ENCODE data around the gene VAV2.

The VAV2 gene

DNA sequence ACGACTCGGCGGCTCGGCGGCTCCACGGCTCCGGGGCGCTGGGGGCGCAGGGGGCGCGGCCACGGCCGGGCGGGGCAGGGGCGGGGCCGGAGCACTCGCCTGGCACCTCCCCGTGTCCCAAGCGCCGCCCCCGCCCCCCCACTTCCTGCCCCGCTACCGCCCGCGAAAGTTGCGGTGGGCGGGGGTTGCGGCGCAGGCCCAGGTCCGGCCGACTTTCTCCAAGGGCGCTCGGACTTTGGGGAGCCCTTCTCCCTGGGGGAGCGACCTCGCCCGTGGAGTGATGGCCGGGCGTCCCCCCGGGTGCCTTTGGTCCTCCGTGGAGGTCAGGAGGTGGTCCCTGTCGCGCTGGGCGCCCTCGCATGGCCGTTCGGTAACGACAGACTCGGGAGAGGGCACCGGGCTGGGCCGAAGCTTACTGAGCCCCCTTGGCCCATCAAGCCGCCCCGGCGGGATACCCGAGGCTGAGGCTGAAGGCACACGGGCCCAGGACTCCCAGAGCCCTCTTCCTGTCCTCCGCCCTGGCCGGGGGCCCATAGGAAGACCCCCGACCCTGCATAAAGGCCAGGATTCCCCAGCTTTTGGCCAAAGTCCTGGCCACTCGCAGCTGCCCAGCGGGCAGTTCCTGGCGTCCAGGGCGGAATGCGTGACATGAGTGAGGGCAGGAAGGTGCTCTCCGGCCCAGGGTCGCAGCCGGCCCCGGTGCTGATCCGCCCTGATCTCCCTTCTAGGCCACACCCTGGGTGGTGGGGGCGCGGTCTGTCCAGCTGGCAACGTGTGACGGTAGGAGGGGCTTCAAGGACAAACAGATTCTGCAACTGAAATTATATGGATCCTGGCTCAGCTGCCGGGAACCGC is 883 bp upstream of the VAV2 start:
- peak; percentile 78 for ATAC-seq
- TF ChIP-seq TOX (CRISPR knock-in tag; IDR thresholded peaks at IDR 0.05; ENCODE audit: borderline replicate concordance) (no peak), BACH2 (CRISPR knock-in tag; IDR thresholded peaks at IDR 0.05; ENCODE audit: borderline replicate concordance) (no peak), TCF4 (CRISPR knock-in tag; IDR thresholded peaks at IDR 0.05; ENCODE audit: borderline replicate concordance) (0 out of 2 replicates have a peak, but pooled peaks have one; percentile 18), ISL1 (CRISPR knock-in tag; IDR thresholded peaks at IDR 0.05) (no peak), RARB (CRISPR knock-in tag; IDR thresholded peaks at IDR 0.05) (no peak), ZC3H10 (CRISPR knock-in tag; IDR thresholded peaks at IDR 0.05) (no peak), ZFP30 (CRISPR knock-in tag; IDR thresholded peaks at IDR 0.05) (no peak)
- TF ChIP-seq, protein P1, sequence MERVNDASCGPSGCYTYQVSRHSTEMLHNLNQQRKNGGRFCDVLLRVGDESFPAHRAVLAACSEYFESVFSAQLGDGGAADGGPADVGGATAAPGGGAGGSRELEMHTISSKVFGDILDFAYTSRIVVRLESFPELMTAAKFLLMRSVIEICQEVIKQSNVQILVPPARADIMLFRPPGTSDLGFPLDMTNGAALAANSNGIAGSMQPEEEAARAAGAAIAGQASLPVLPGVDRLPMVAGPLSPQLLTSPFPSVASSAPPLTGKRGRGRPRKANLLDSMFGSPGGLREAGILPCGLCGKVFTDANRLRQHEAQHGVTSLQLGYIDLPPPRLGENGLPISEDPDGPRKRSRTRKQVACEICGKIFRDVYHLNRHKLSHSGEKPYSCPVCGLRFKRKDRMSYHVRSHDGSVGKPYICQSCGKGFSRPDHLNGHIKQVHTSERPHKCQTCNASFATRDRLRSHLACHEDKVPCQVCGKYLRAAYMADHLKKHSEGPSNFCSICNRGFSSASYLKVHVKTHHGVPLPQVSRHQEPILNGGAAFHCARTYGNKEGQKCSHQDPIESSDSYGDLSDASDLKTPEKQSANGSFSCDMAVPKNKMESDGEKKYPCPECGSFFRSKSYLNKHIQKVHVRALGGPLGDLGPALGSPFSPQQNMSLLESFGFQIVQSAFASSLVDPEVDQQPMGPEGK (CRISPR knock-in tag; IDR thresholded peaks at IDR 0.05; ENCODE audit: borderline replicate concordance) = no peak; the same call in 1 of the 2 replicates
- TF ChIP-seq, protein P2, sequence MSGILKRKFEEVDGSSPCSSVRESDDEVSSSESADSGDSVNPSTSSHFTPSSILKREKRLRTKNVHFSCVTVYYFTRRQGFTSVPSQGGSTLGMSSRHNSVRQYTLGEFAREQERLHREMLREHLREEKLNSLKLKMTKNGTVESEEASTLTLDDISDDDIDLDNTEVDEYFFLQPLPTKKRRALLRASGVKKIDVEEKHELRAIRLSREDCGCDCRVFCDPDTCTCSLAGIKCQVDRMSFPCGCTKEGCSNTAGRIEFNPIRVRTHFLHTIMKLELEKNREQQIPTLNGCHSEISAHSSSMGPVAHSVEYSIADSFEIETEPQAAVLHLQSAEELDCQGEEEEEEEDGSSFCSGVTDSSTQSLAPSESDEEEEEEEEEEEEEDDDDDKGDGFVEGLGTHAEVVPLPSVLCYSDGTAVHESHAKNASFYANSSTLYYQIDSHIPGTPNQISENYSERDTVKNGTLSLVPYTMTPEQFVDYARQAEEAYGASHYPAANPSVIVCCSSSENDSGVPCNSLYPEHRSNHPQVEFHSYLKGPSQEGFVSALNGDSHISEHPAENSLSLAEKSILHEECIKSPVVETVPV (CRISPR knock-in tag; IDR thresholded peaks at IDR 0.05) = no peak

- no peak for TF ChIP-seq ZNF70 (CRISPR knock-in tag; IDR thresholded peaks at IDR 0.05)
- TF ChIP-seq ZFP30 (CRISPR knock-in tag; IDR thresholded peaks at IDR 0.05) = no peak
- no peak for TF ChIP-seq TCF4 (CRISPR knock-in tag; IDR thresholded peaks at IDR 0.05; ENCODE audit: borderline replicate concordance)
- no peak for TF ChIP-seq GLIS3 (CRISPR knock-in tag; IDR thresholded peaks at IDR 0.05)
- no peak for TF ChIP-seq OSR1 (CRISPR knock-in tag; IDR thresholded peaks at IDR 0.05)
- no peak for TF ChIP-seq RARB (CRISPR knock-in tag; IDR thresholded peaks at IDR 0.05)
- TF ChIP-seq ZC3H10 (CRISPR knock-in tag; IDR thresholded peaks at IDR 0.05) = no peak
- TF ChIP-seq BACH2 (CRISPR knock-in tag; IDR thresholded peaks at IDR 0.05; ENCODE audit: borderline replicate concordance) = no peak
- no peak for TF ChIP-seq PPARA (CRISPR knock-in tag; IDR thresholded peaks at IDR 0.05; ENCODE audit: borderline replicate concordance)
- TF ChIP-seq, protein P3, sequence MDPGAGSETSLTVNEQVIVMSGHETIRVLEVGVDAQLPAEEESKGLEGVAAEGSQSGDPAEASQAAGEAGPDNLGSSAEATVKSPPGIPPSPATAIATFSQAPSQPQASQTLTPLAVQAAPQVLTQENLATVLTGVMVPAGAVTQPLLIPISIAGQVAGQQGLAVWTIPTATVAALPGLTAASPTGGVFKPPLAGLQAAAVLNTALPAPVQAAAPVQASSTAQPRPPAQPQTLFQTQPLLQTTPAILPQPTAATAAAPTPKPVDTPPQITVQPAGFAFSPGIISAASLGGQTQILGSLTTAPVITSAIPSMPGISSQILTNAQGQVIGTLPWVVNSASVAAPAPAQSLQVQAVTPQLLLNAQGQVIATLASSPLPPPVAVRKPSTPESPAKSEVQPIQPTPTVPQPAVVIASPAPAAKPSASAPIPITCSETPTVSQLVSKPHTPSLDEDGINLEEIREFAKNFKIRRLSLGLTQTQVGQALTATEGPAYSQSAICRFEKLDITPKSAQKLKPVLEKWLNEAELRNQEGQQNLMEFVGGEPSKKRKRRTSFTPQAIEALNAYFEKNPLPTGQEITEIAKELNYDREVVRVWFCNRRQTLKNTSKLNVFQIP (CRISPR knock-in tag; IDR thresholded peaks at IDR 0.05; ENCODE audit: borderline replicate concordance, low read depth) = no peak
- TF ChIP-seq TOX (CRISPR knock-in tag; IDR thresholded peaks at IDR 0.05; ENCODE audit: borderline replicate concordance) = no peak
- TF ChIP-seq, protein P1 (CRISPR knock-in tag; IDR thresholded peaks at IDR 0.05; ENCODE audit: borderline replicate concordance) = no peak
- peak; percentile 0; the same call in 1 of the 3 replicates for ATAC-seq
Measured at GRCh38 chr9:133991214-133991921, 756 bp downstream of the VAV2 start.

DNA sequence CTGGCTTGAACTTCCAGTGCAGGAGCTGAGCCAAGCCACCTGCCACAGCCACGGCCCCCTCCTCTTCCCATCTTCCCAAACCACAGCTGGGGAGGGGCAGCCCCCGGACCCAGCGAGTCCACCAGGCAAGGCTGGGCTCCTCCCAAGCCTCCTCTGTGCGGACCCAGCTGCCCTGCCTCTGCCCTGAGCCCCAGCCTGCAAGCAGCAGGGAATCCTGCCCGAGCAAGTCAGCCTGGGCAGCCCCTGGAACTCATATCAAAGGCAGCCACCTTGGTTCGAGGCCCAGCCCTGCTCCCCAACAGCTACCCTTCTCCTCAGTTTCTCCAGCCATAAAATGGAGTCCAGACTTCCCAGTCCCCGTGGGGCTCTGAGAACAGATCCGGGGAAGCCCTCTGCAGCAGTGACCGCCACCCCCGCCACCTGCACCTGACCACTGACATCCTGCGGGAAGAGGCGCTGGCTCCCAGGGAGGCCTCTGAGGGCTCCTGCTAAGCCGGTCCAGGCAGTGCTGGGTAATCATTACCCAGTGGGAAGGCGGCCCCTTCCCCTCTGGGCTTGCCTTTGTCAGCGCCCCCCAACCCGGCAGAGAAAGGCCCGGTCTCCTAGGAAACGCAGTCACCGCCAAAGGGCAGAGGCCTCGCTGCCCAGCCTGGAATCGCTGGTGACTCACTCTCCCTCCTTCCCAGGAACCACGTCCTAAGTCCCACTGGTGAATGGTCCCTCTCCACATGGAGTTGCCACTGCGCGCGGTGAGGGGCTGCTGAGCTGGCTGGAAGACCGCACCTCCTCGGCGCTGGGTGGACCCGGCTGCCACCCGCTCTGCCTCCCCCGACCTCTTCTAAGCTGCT is 1.5 kb downstream of the VAV2 start:
- ATAC-seq = peak; percentile 31
- TF ChIP-seq ZNF565 (CRISPR knock-in tag; conservative IDR thresholded peaks at IDR 0.05; ENCODE audit: low read depth) (no peak), ZNF70 (CRISPR knock-in tag; IDR thresholded peaks at IDR 0.05) (no peak), ZFP30 (CRISPR knock-in tag; IDR thresholded peaks at IDR 0.05) (no peak), ZFP3 (CRISPR knock-in tag; IDR thresholded peaks at IDR 0.05) (no peak), TCF4 (CRISPR knock-in tag; IDR thresholded peaks at IDR 0.05; ENCODE audit: borderline replicate concordance) (no peak), ISL1 (CRISPR knock-in tag; IDR thresholded peaks at IDR 0.05) (no peak), CSDC2 (CRISPR knock-in tag; IDR thresholded peaks at IDR 0.05) (no peak), CREB5 (CRISPR knock-in tag; IDR thresholded peaks at IDR 0.05; ENCODE audit: low read depth) (no peak), ESRRG (CRISPR knock-in tag; IDR thresholded peaks at IDR 0.05) (no peak), TOX (CRISPR knock-in tag; IDR thresholded peaks at IDR 0.05; ENCODE audit: borderline replicate concordance) (no peak), ARNTL (CRISPR knock-in tag; IDR thresholded peaks at IDR 0.05; ENCODE audit: borderline replicate concordance, low read depth) (no peak), RARB (CRISPR knock-in tag; IDR thresholded peaks at IDR 0.05) (no peak), SNAI2 (CRISPR knock-in tag; IDR thresholded peaks at IDR 0.05) (no peak), ZC3H10 (CRISPR knock-in tag; IDR thresholded peaks at IDR 0.05) (no peak)
- TF ChIP-seq, protein P3 (CRISPR knock-in tag; IDR thresholded peaks at IDR 0.05; ENCODE audit: borderline replicate concordance, low read depth) = no peak
- TF ChIP-seq, protein P2 (CRISPR knock-in tag; IDR thresholded peaks at IDR 0.05) = no peak
